Measurements from ENCODE around the gene CD4. TPM values are rescaled to one million over a fixed set of nuclear protein-coding genes. Genes with fewer than 3 reads are reported as not detected.

The CD4 gene
- total and polyA plus RNA-seq, 10 of the 15 experiments (the other 5 are each of a cell fraction or from before 2014, with no cell fraction given): 0.24 to 1.6 (median 0.69) TPM

GRCh38 chr12:6763380-6763779 lies 25.9 kb upstream of the CD4 start:
- no peak for FAIRE-seq
- ChIA-PET SMC1A (ENCODE audit: uncharacterized antibody, unreplicated experiment) (interaction anchor here (1.2 to 2.5 kb wide), 2 partner anchors 10 to 17 kb away, joined by 3 to 9 read pairs; partner anchors contain the start of gene MLF2), CTCF (interaction anchor here (1.0 to 1.5 kb wide), 3 partner anchors 10 to 73 kb away, joined by 3 to 12 read pairs (median 4); partner anchors contain the start of gene MLF2), RAD21 (ENCODE audit: unreplicated experiment) (interaction anchor here (1.0 to 1.2 kb wide), 3 partner anchors 10 to 39 kb away, joined by 3 to 5 read pairs (median 3); partner anchors contain the start of genes COPS7A and MLF2), POLR2A (interaction anchor here (0.6 to 1.1 kb wide), 4 partner anchors 10 to 656 kb away, joined by 3 to 13 read pairs (median 4); partner anchors contain the start of genes MLF2 and ZNF384)
- WGBS (ENCODE audit: insufficient coverage, insufficient replicate concordance, low lambda C conversion rate, missing lambda C conversion rate): 48% methylated on average over 4 of the region's 4 CpGs
- BruUV-seq (replicated peaks): no TSS peak
- H3K4me3 ChIP-seq: no peak overlapping the region
- intact Hi-C loops (cut with micrococcal nuclease; ENCODE audit: unreplicated experiment): no loop called here
- no peak for DNase-seq (ENCODE audit: low read depth, low spot score)
- peaks cover 33% of the 10 kb centered on the region for H3K4me1 ChIP-seq (ENCODE audit: control insufficient read depth, insufficient read depth, low read length)
- no peak overlapping the region; the same call in 1 of the 2 replicates for H2AFZ ChIP-seq (ENCODE audit: control insufficient read depth, low read depth, low read length)
- ATAC-seq: no peak
- in situ Hi-C loops (cut with MboI): no loop called here
- H3K4me2 ChIP-seq (ENCODE audit: control insufficient read depth, insufficient read depth): no peak overlapping the region; the same call in 1 of the 2 replicates
- no peaks in the 10 kb centered on the region for H4K20me1 ChIP-seq (ENCODE audit: control insufficient read depth, insufficient read depth)
- TF ChIP-seq RELA (IDR thresholded peaks at IDR 0.05; ENCODE audit: borderline replicate concordance, partially characterized antibody) (no peak), FOXM1 (IDR thresholded peaks at IDR 0.05; ENCODE audit: low read depth, low read length) (no peak), LARP7 (IDR thresholded peaks at IDR 0.05) (no peak), ZNF687 (IDR thresholded peaks at IDR 0.05) (no peak), RAD51 (IDR thresholded peaks at IDR 0.05) (no peak)
- H3K27ac ChIP-seq (ENCODE audit: control insufficient read depth, insufficient read depth): peak overlapping the region; percentile 76; the same call in 1 of the 2 replicates
- H3K79me2 ChIP-seq (ENCODE audit: control insufficient read depth, insufficient read depth, low read length): peaks cover 13% of the 10 kb centered on the region
- no peaks in the 10 kb centered on the region for H3K36me3 ChIP-seq (ENCODE audit: control insufficient read depth in 2 of 2, insufficient read depth in 2 of 2, low read length in 1 of 2)
- H3K9ac ChIP-seq (ENCODE audit: control insufficient read depth, insufficient read depth, low read length): no peak overlapping the region
- H3K27me3 ChIP-seq (replicated peaks in 1 of 2; ENCODE audit: control insufficient read depth in 2 of 2, insufficient read depth in 2 of 2, low read length in 1 of 2): no peaks in the 10 kb centered on the region
- no peaks in the 10 kb centered on the region for H3K9me3 ChIP-seq (replicated peaks; ENCODE audit: control insufficient read depth, insufficient read depth, low read length)

All from GM12878 (cell line).